Loucy (cell line): ENCODE data around the gene ATRNL1.

Experiments
- H2AFZ ChIP-seq: fragments of 200-600 bp; sonication (generic); 2 replicates; pipeline ENCODE4 v1.6.0; 2016; ENCODE audit warnings: antibody characterized with exemption, mild to moderate bottlenecking, low read length, moderate library complexity
- H3F3A ChIP-seq: fragments of 200-600 bp; 2 replicates; pipeline ENCODE4 v1.6.0; 2016; ENCODE audit warnings: antibody characterized with exemption, low read depth, mild to moderate bottlenecking
- H3K27me3 ChIP-seq: fragments of 200-600 bp; sonication (generic); 2 replicates; pipeline ENCODE4 v1.6.1; 2014; ENCODE audit warnings: low read length, mild to moderate bottlenecking; ENCODE audit not compliant: insufficient read depth, poor library complexity, severe bottlenecking
- H3K36me3 ChIP-seq: fragments of 200-600 bp; sonication (generic); 2 replicates; pipeline ENCODE4 v1.6.1; 2016; ENCODE audit warnings: low read length; ENCODE audit not compliant: insufficient read depth
- H3K4me1 ChIP-seq: fragments of 200-600 bp; sonication (generic); 2 replicates; pipeline ENCODE4 v1.5.1; 2014; ENCODE audit warnings: low read length, mild to moderate bottlenecking; ENCODE audit not compliant: insufficient read depth, poor library complexity, severe bottlenecking
- H3K4me2 ChIP-seq: fragments of 200-600 bp; sonication (generic); 2 replicates; pipeline ENCODE4 v1.6.0; 2014; ENCODE audit warnings: antibody characterized with exemption, low read length, low read depth, mild to moderate bottlenecking; ENCODE audit not compliant: poor library complexity, severe bottlenecking
- H3K4me3 ChIP-seq: fragments of 200-600 bp; sonication (generic); 2 replicates; pipeline ENCODE4 v1.5.1; 2014; ENCODE audit warnings: low read length, mild to moderate bottlenecking, mixed read lengths; ENCODE audit not compliant: poor library complexity, severe bottlenecking
- H3K79me2 ChIP-seq: fragments of 200-600 bp; sonication (generic); 2 replicates; pipeline ENCODE4 v1.6.1; 2014; ENCODE audit warnings: low read length; ENCODE audit not compliant: insufficient read depth
- H3K9ac ChIP-seq: fragments of 200-600 bp; sonication (generic); 2 replicates; pipeline ENCODE4 v1.6.0; 2014; ENCODE audit warnings: mild to moderate bottlenecking, low read depth, low read length, moderate library complexity; ENCODE audit not compliant: poor library complexity, severe bottlenecking
- H3K9me2 ChIP-seq: fragments of 200-600 bp; sonication (generic); replicated peaks from 2 replicates; pipeline ENCODE4 v1.6.1; 2016; ENCODE audit warnings: low read depth, low read length, mixed read lengths
- H3K9me3 ChIP-seq: fragments of 200-600 bp; sonication (generic); 2 replicates; pipeline ENCODE4 v1.6.1; 2014; ENCODE audit warnings: mild to moderate bottlenecking, antibody characterized with exemption, low read length, low read depth; ENCODE audit not compliant: insufficient read depth
- H4K20me1 ChIP-seq: fragments of 200-600 bp; sonication (generic); 2 replicates; pipeline ENCODE4 v1.6.0; 2014; ENCODE audit warnings: antibody characterized with exemption, low read length, mild to moderate bottlenecking; ENCODE audit not compliant: insufficient read depth, poor library complexity, severe bottlenecking
- EZH2phosphoT487 ChIP-seq: fragments of 200-600 bp; IDR thresholded peaks from 2 replicates; pipeline ENCODE4 v1.6.1; 2018; ENCODE audit warnings: antibody characterized with exemption, mild to moderate bottlenecking, moderate library complexity, borderline replicate concordance
- TF ChIP-seq, protein P1 (sequence below): fragments of 200-600 bp; sonication (generic); conservative IDR thresholded peaks from 2 replicates; pipeline ENCODE4 v1.5.1; 2014; ENCODE audit warnings: mild to moderate bottlenecking, antibody characterized with exemption, low read length

The ATRNL1 gene

GRCh38 chr10:115082506-115082905, 10.7 kb upstream of the ATRNL1 start:
- H3K9me3 ChIP-seq: peaks cover 3% of the 10 kb centered on the region; the same call in 1 of the 2 replicates
- no peaks in the 10 kb centered on the region for H3K27me3 ChIP-seq
- no peaks in the 10 kb centered on the region for H4K20me1 ChIP-seq
- H3K4me1 ChIP-seq: peaks cover 19% of the 10 kb centered on the region
- TF ChIP-seq, protein P1, sequence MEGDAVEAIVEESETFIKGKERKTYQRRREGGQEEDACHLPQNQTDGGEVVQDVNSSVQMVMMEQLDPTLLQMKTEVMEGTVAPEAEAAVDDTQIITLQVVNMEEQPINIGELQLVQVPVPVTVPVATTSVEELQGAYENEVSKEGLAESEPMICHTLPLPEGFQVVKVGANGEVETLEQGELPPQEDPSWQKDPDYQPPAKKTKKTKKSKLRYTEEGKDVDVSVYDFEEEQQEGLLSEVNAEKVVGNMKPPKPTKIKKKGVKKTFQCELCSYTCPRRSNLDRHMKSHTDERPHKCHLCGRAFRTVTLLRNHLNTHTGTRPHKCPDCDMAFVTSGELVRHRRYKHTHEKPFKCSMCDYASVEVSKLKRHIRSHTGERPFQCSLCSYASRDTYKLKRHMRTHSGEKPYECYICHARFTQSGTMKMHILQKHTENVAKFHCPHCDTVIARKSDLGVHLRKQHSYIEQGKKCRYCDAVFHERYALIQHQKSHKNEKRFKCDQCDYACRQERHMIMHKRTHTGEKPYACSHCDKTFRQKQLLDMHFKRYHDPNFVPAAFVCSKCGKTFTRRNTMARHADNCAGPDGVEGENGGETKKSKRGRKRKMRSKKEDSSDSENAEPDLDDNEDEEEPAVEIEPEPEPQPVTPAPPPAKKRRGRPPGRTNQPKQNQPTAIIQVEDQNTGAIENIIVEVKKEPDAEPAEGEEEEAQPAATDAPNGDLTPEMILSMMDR: no peak
- no peak for TF ChIP-seq EZH2phosphoT487
- H2AFZ ChIP-seq: no peak overlapping the region
- no peak overlapping the region for H3K9ac ChIP-seq
- H3F3A ChIP-seq: no peaks in the 10 kb centered on the region
- H3K9me2 ChIP-seq: no peaks in the 10 kb centered on the region
- no peaks in the 10 kb centered on the region for H3K79me2 ChIP-seq
- H3K4me2 ChIP-seq: no peak overlapping the region
- no peak overlapping the region for H3K4me3 ChIP-seq
- H3K36me3 ChIP-seq: no peaks in the 10 kb centered on the region

- H2AFZ ChIP-seq: peak overlapping the region; percentile 3; the same call in 1 of the 2 replicates
These were observed 8.8 kb upstream of the ATRNL1 start for GRCh38 chr10:115084277-115084850.

GRCh38 chr10:115091161-115091560, 2.0 kb upstream of the ATRNL1 start:
- H3K9me3 ChIP-seq: peaks cover 3% of the 10 kb centered on the region; the same call in 1 of the 2 replicates
- no peaks in the 10 kb centered on the region for H3K27me3 ChIP-seq
- H2AFZ ChIP-seq: no peak overlapping the region
- TF ChIP-seq, protein P1: no peak
- no peak for TF ChIP-seq EZH2phosphoT487
- H3K9ac ChIP-seq: no peak overlapping the region
- H3K4me2 ChIP-seq: peak overlapping the region; percentile 79
- H3K9me2 ChIP-seq: no peaks in the 10 kb centered on the region
- H3K36me3 ChIP-seq: no peaks in the 10 kb centered on the region
- H3K79me2 ChIP-seq: peaks cover 21% of the 10 kb centered on the region
- peaks cover 20% of the 10 kb centered on the region for H4K20me1 ChIP-seq
- peaks cover 29% of the 10 kb centered on the region for H3K4me1 ChIP-seq
- H3K4me3 ChIP-seq: peak overlapping the region; percentile 76
- H3F3A ChIP-seq: peaks cover 3% of the 10 kb centered on the region; the same call in 1 of the 2 replicates

More at GRCh38 chr10:115084277-115084850, 8.8 kb upstream of the ATRNL1 start:
- no peak overlapping the region for H3K9ac ChIP-seq
- TF ChIP-seq EZH2phosphoT487: no peak
- TF ChIP-seq, protein P1: no peak
- no peak overlapping the region for H3K4me2 ChIP-seq
- H3K4me1 ChIP-seq: peaks cover 19% of the 10 kb centered on the region
- H3K79me2 ChIP-seq: no peaks in the 10 kb centered on the region
- no peak overlapping the region for H3K4me3 ChIP-seq
- H3F3A ChIP-seq: no peaks in the 10 kb centered on the region
- H3K36me3 ChIP-seq: no peaks in the 10 kb centered on the region
- H3K9me3 ChIP-seq: peaks cover 3% of the 10 kb centered on the region; the same call in 1 of the 2 replicates
- no peaks in the 10 kb centered on the region for H3K27me3 ChIP-seq
- H3K9me2 ChIP-seq: no peaks in the 10 kb centered on the region
- no peaks in the 10 kb centered on the region for H4K20me1 ChIP-seq
